Measurements from ENCODE around the gene NVL. TPM values are rescaled to one million over a fixed set of nuclear protein-coding genes. Genes with fewer than 3 reads are reported as not detected.

NVL gene
- 10 to 100 TPM; 22.4 to 25.0 TPM for total RNA-seq
- 10 to 100 TPM; 37.1 to 46.5 (median 41.4) TPM for polyA plus RNA-seq (ENCODE audit: insufficient read length in 6 of 6)
- long read RNA-seq, donor 1, partial matches to known transcripts: 12 of 14 reads
- long read RNA-seq, donor 1, other reads (novel, unspliced or antisense): 0 of 14 reads
- long read RNA-seq, donor 2, partial matches to known transcripts: 40 of 139 reads
- long read RNA-seq, donor 2, other reads (novel, unspliced or antisense): 96 of 139 reads
- long read RNA-seq, donor 3, partial matches to known transcripts: 0 of 1 reads
- long read RNA-seq, donor 3, other reads (novel, unspliced or antisense): 0 of 1 reads
- long read RNA-seq, donor 4, partial matches to known transcripts: 3 of 5 reads
- long read RNA-seq, donor 4, other reads (novel, unspliced or antisense): 0 of 5 reads
- long read RNA-seq, donor 5, partial matches to known transcripts: 0 of 2 reads
- long read RNA-seq, donor 5, other reads (novel, unspliced or antisense): 0 of 2 reads
- long read RNA-seq, donor 6, partial matches to known transcripts: 0 of 1 reads
- long read RNA-seq, donor 6, other reads (novel, unspliced or antisense): 0 of 1 reads
- long read RNA-seq, donor 7, partial matches to known transcripts: 0 of 2 reads
- long read RNA-seq, donor 7, other reads (novel, unspliced or antisense): 0 of 2 reads
- long read RNA-seq, donor 8, partial matches to known transcripts: 17 of 62 reads
- long read RNA-seq, donor 8, other reads (novel, unspliced or antisense): 42 of 62 reads
- long read RNA-seq, donor 9: 0 reads
- long read RNA-seq, donor 10, partial matches to known transcripts: 1 of 2 reads
- long read RNA-seq, donor 10, other reads (novel, unspliced or antisense): 1 of 2 reads
- long read RNA-seq, donor 11, partial matches to known transcripts: 0 of 2 reads
- long read RNA-seq, donor 11, other reads (novel, unspliced or antisense): 0 of 2 reads
- long read RNA-seq, donor 12, partial matches to known transcripts: 0 of 5 reads
- long read RNA-seq, donor 12, other reads (novel, unspliced or antisense): 0 of 5 reads

DNA sequence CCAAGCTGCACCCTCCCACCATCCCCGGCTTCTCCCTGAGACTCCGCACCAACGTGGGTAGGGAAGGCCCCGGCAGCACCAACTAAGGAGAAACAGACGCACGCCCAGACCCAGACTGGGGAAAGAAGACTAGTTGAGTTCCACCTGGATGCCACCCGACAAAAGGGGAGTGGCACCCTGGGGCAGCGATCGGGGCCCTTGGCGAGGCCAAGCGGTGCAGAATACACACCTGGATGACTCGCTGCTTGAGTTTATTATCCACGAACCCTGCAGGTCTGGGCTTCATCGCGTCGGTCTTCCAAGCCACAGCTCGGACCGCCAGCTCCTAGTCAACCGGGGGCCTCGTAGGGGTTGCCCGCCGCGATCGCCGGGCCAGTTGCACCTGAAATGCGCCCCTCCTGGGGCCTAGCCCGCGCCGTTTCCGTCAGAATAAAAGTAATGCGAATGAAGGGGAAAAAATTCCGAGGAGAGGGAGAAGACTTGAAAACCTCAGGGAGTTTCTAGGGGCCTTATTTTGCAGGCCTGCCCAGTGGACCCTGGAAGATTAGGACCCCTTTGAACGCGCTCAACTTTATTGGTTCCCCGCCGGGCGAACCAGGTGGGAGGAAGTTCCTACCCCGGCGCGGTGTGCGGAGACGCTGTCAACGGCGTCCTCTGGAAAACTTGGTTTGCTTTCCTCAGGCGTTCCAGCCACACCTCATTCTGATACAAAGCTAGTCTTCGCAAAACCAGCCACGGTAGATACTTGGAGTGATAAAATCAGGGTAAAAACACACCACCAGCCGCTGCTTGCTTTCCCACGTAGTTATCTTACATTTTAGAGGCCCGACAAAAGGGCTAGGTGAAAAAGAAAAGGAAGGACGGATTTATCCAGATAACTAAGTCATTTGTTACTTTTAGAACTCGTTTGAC lies at the start of gene NVL:
TSS of gene NVL (minus strand) at position 331 of the 912 bp plus-strand sequence. CDS start at position 286, 45 bp downstream.
- ATAC-seq (peak; percentile 95), DNase-seq (peak; percentile 88 to 93 (median 88))
- Histone ChIP-seq H3K9me3 (no peaks in the 10 kb centered on the region), H3K4me1 (peaks cover 6 to 40% of the 10 kb centered on the region in 2 donors), H3K27ac (peak within 1 kb of the TSS; percentile 93 to 94), H3K27me3 (no peaks in the 10 kb centered on the region), H3K4me3 (peak within 1 kb of the TSS; percentile 66 to 88), H3K36me3 (peaks cover 0 to 14% of the 10 kb centered on the region in 2 donors)
- TF ChIP-seq, protein P1, sequence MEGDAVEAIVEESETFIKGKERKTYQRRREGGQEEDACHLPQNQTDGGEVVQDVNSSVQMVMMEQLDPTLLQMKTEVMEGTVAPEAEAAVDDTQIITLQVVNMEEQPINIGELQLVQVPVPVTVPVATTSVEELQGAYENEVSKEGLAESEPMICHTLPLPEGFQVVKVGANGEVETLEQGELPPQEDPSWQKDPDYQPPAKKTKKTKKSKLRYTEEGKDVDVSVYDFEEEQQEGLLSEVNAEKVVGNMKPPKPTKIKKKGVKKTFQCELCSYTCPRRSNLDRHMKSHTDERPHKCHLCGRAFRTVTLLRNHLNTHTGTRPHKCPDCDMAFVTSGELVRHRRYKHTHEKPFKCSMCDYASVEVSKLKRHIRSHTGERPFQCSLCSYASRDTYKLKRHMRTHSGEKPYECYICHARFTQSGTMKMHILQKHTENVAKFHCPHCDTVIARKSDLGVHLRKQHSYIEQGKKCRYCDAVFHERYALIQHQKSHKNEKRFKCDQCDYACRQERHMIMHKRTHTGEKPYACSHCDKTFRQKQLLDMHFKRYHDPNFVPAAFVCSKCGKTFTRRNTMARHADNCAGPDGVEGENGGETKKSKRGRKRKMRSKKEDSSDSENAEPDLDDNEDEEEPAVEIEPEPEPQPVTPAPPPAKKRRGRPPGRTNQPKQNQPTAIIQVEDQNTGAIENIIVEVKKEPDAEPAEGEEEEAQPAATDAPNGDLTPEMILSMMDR (IDR thresholded peaks at IDR 0.05): no peak
- intact Hi-C loops (cut with DNase I): loop anchor here in 1 of 2 donors (5.0 kb wide), 1 partner anchor 213 kb away; no protein-coding TSS in a partner anchor

DNA sequence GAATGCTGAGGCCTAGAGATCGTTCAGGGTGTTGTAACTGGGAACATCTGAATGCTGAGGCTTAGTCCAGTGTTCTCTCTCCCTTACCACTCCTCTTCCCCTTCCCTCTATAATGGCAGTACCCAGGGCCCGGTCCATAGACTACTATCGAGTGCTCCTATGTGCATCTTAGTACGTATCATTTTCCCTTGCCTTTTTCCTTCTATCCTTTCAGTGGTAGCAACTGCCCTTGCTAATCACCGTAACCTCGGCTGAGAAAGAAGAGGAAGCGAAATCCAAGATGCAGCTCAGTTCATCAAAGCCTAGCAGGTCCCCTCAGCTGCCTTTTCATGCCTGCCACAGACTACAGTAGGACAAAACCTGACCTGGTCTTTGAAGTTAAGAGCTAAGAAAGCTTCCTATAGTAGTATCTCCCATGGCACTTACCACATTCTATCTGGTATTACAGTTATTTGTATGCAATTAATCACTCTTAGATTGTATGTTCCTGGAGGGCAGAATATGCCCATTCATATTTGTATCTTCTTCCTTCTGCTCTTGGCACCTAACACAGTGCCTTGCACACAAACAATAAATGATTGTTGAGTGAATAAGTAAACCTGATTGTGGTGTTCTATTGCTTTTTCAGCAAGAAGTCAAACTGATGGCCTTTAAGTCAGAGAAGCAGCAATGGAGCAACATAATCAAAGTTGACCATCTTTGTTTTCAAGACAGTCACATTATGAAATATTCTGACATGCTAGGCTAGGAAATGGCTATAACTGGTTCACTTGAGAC lies 49.1 kb upstream of the NVL start:
- no peaks in the 10 kb centered on the region for H3K27me3 ChIP-seq
- DNase-seq (no peak), ATAC-seq (no peak)
- H3K27ac ChIP-seq: peak overlapping the region in 1 of 2 donors; percentile 65
- H3K36me3 ChIP-seq: peaks cover 0 to 66% of the 10 kb centered on the region in 2 donors
- H3K4me3 ChIP-seq: no peak overlapping the region
- intact Hi-C loops (cut with DNase I): no loop called here
- peaks cover 0 to 72% of the 10 kb centered on the region in 2 donors for H3K4me1 ChIP-seq
- TF ChIP-seq, protein P1 (IDR thresholded peaks at IDR 0.05): no peak
- no peaks in the 10 kb centered on the region for H3K9me3 ChIP-seq

GRCh38 chr1:224377676-224378006 lies 47.7 kb upstream of the NVL start:
- Histone ChIP-seq H3K9me3 (no peaks in the 10 kb centered on the region), H3K4me1 (peaks cover 0 to 57% of the 10 kb centered on the region in 2 donors), H3K27me3 (no peaks in the 10 kb centered on the region), H3K4me3 (no peak overlapping the region), H3K27ac (peak overlapping the region in 1 of 2 donors; percentile 61), H3K36me3 (peaks cover 0 to 76% of the 10 kb centered on the region in 2 donors)
- TF ChIP-seq, protein P1 (IDR thresholded peaks at IDR 0.05): no peak
- ATAC-seq (peak; percentile 71), DNase-seq (no peak)
- intact Hi-C loops (cut with DNase I): no loop called here

DNA sequence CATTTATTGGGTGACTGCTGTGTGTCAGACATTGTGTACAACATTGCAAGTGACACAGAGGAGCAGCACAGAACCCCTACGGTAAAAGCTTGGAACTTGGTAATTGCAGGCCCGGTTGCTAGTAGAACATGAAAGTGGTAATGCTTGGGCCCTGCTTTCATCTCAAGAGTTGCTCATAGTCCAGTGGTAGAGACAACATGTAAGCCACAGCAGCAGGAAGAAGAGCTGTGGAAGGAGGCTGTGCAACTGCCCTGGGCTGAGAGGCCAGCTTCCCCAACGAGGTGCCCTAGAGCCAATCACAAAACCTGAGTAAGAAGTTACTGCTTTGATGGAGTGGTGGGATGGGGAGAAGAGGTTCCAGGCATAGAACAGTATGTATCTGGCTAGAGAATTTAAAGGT lies 45.1 kb upstream of the NVL start:
- TF ChIP-seq, protein P1 (IDR thresholded peaks at IDR 0.05): no peak
- ATAC-seq: no peak
- no peak for DNase-seq
- Histone ChIP-seq H3K27ac (no peak overlapping the region), H3K27me3 (no peaks in the 10 kb centered on the region), H3K9me3 (no peaks in the 10 kb centered on the region), H3K4me3 (no peak overlapping the region), H3K4me1 (peaks cover 0 to 32% of the 10 kb centered on the region in 2 donors), H3K36me3 (peaks cover 0 to 94% of the 10 kb centered on the region in 2 donors)
- intact Hi-C loops (cut with DNase I): no loop called here

All from left lung (tissue), 14 donors.